K562 (cell line): ENCODE data around the gene NSRP1. TPM values are rescaled to one million over a fixed set of nuclear protein-coding genes. Genes with fewer than 3 reads are reported as not detected.

Experiments
- ATAC-seq: fragments of 200-7000 bp; cut with Tn5 transposase; 3 replicates; pipeline ENCODE4 v1.9.1; 2020; ENCODE audit warnings: moderate library complexity
- BruUV-seq: library from RNA; stranded (reverse); fragments of 400-500 nt; replicated peaks from 2 replicates; lab custom pipeline; 2021; lab: Mats Ljungman, UMichigan
- CTCF ChIA-PET: fragments of 300-600 bp; formaldehyde crosslinking; extraction: SDS; loops from one replicate; lab custom pipeline; 2021; ENCODE audit warnings: low intra/inter-chr PET ratio; lab: Yijun Ruan, JAX
- POLR2A ChIA-PET: fragments of 300-600, 350-650 bp; sonication (Branson Sonifier 250); formaldehyde crosslinking; extraction: SDS; loops from one replicate; lab custom pipeline; 2021; ENCODE audit warnings: antibody characterized with exemption, inconsistent platforms; lab: Yijun Ruan, JAX
- DNase-seq, 4 experiments: peaks; one replicate each; pipeline versions ENCODE4 v3.0.0 to v3.0.0-alpha.2; 2011 to 2018; ENCODE audit warnings: low spot score in 3 of 4, mixed read lengths in 3 of 4; ENCODE audit errors: extremely low read depth in 1 of 4
- FAIRE-seq: peaks from 2 replicates; lab custom pipeline; 2011; peaks lifted over from hg19 to GRCh38; lab: Jason Lieb, UNC
- H2AFZ ChIP-seq: 2 replicates; pipeline ENCODE4 v1.6.0; 2011; ENCODE audit warnings: low read depth, low read length, control low read depth, inconsistent platforms
- H3K27ac ChIP-seq: fragments of 200-600 bp; 3 replicates; pipeline ENCODE4 v1.8.0; 2011; ENCODE audit warnings: low read depth, mild to moderate bottlenecking, control low read depth, inconsistent platforms, low read length, moderate library complexity, mixed read lengths; ENCODE audit errors: extremely low read depth
- H3K27me3 ChIP-seq, 2 experiments: fragments of 300-600 bp in 1 of 2; 2 replicates in 1 of 2; 3 replicates in 1 of 2; pipeline versions ENCODE4 v1.6.0 to v1.8.0; 2011; ENCODE audit warnings: inconsistent platforms in 2 of 2, low read length in 2 of 2, mild to moderate bottlenecking in 1 of 2, mixed read lengths in 1 of 2, moderate library complexity in 1 of 2; ENCODE audit not compliant: control insufficient read depth in 2 of 2, insufficient read depth in 2 of 2
- H3K36me3 ChIP-seq: fragments of 300-600 bp; 3 replicates; pipeline ENCODE4 v1.8.0; 2011; ENCODE audit warnings: mild to moderate bottlenecking, low read length, inconsistent platforms; ENCODE audit not compliant: control insufficient read depth, insufficient read depth
- H3K4me1 ChIP-seq, 2 experiments: fragments of 200-600 bp in 1 of 2; replicated peaks in 1 of 2; 2 replicates in 1 of 2; 3 replicates in 1 of 2; pipeline versions ENCODE4 v1.5.1 to v1.8.0; 2011; ENCODE audit warnings: inconsistent platforms in 2 of 2, low read length in 2 of 2, mild to moderate bottlenecking in 1 of 2, mixed read lengths in 1 of 2, moderate library complexity in 1 of 2; ENCODE audit not compliant: control insufficient read depth in 2 of 2, insufficient read depth in 2 of 2
- H3K4me2 ChIP-seq: 2 replicates; pipeline ENCODE4 v1.6.1; 2011; ENCODE audit warnings: low read length, control low read depth, inconsistent platforms, mixed read lengths; ENCODE audit not compliant: insufficient read depth
- H3K4me3 ChIP-seq: fragments of 200-600 bp; sonication (generic), shearing (Covaris generic); 2 replicates; pipeline ENCODE4 v1.5.1; 2016; ENCODE audit warnings: control low read depth, inconsistent platforms
- H3K79me2 ChIP-seq: fragments of 200-600 bp; 3 replicates; pipeline ENCODE4 v1.8.0; 2011; ENCODE audit warnings: low read length, inconsistent platforms; ENCODE audit not compliant: control insufficient read depth, insufficient read depth
- H3K9ac ChIP-seq, 2 experiments: 2 replicates each; pipeline versions ENCODE4 v1.6.0 to v1.6.1; 2011; ENCODE audit warnings: low read depth in 2 of 2, low read length in 2 of 2, control low read depth in 1 of 2, inconsistent platforms in 1 of 2, mild to moderate bottlenecking in 1 of 2, mixed read lengths in 1 of 2; ENCODE audit not compliant: insufficient read depth in 1 of 2
- H3K9me1 ChIP-seq: one replicate; pipeline ENCODE4 v1.6.0; 2011; ENCODE audit warnings: inconsistent platforms, mild to moderate bottlenecking, low read length, moderate library complexity; ENCODE audit not compliant: control insufficient read depth, insufficient read depth
- H3K9me3 ChIP-seq: replicated peaks from 2 replicates; pipeline ENCODE4 v1.5.1; 2011; ENCODE audit warnings: low read depth, low read length, inconsistent platforms; ENCODE audit not compliant: control insufficient read depth, insufficient read depth
- H4K20me1 ChIP-seq: replicated peaks from 2 replicates; pipeline ENCODE4 v1.6.1; 2011; ENCODE audit warnings: low read length, inconsistent platforms, mixed read lengths; ENCODE audit not compliant: control insufficient read depth, insufficient read depth
- BRF1 ChIP-seq: IDR thresholded peaks from 3 replicates; pipeline ENCODE4 v1.6.1; 2011; ENCODE audit warnings: borderline replicate concordance, mild to moderate bottlenecking; ENCODE audit not compliant: insufficient read length; ENCODE audit errors: extremely low read depth
- CTCF ChIP-seq, 3 experiments: IDR thresholded peaks in 2 of 3; conservative IDR thresholded peaks in 1 of 3; 2 replicates each; pipeline ENCODE4 v1.5.1; 2011 to 2012; ENCODE audit warnings: low read length in 3 of 3, mild to moderate bottlenecking in 3 of 3, control low read depth in 2 of 3, improper control_type of control experiment in 1 of 3, inconsistent platforms in 1 of 3, low read depth in 1 of 3, mixed read lengths in 1 of 3, moderate library complexity in 1 of 3; ENCODE audit not compliant: insufficient read depth in 2 of 3
- FOSL1 ChIP-seq: fragments of 200-800 bp; sonication (Bioruptor generic); conservative IDR thresholded peaks from 2 replicates; pipeline ENCODE4 v1.6.1; 2016; ENCODE audit warnings: missing genetic modification characterization, missing compliant biosample characterization
- FOXJ3 ChIP-seq: sonication (generic); formaldehyde crosslinking; IDR thresholded peaks from 2 replicates; pipeline ENCODE4 v1.4.0; 2020; ENCODE audit warnings: mild to moderate bottlenecking, missing genetic modification reagents
- FOXK2 ChIP-seq, 2 experiments: fragments of 450-650 bp; IDR thresholded peaks in 1 of 2; conservative IDR thresholded peaks in 1 of 2; 2 replicates each; pipeline ENCODE4 v1.6.1; 2016; ENCODE audit warnings: low read depth in 2 of 2, mild to moderate bottlenecking in 1 of 2
- HMG20B ChIP-seq: fragments of 250-450 bp; sonication (Bioruptor Pico); IDR thresholded peaks from 2 replicates; pipeline ENCODE4 v1.5.0; 2021; ENCODE audit warnings: mild to moderate bottlenecking
- KDM1A ChIP-seq, 2 experiments: fragments of 450-650 bp; IDR thresholded peaks; 2 replicates each; pipeline ENCODE4 v1.6.1; 2016; ENCODE audit warnings: mild to moderate bottlenecking in 2 of 2
- KLF16 ChIP-seq: IDR thresholded peaks from 2 replicates; pipeline ENCODE4 v1.6.1; 2016; ENCODE audit warnings: antibody characterized with exemption
- L3MBTL2 ChIP-seq: fragments of 450-650 bp; IDR thresholded peaks from 2 replicates; pipeline ENCODE4 v1.6.1; 2016; ENCODE audit warnings: mild to moderate bottlenecking, moderate library complexity
- MAFF ChIP-seq: IDR thresholded peaks from 2 replicates; pipeline ENCODE4 v1.6.1; 2012; ENCODE audit warnings: low read length, improper control_type of control experiment
- MTA2 ChIP-seq: fragments of 450-650 bp; IDR thresholded peaks from 2 replicates; pipeline ENCODE4 v1.6.1; 2016; ENCODE audit warnings: low read depth
- NR1H2 ChIP-seq: sonication (generic); formaldehyde crosslinking; IDR thresholded peaks from 2 replicates; pipeline ENCODE4 v1.4.0; 2020; ENCODE audit warnings: mild to moderate bottlenecking, missing genetic modification reagents
- POLR2B ChIP-seq: fragments of 450-650 bp; IDR thresholded peaks from 2 replicates; pipeline ENCODE4 v1.6.1; 2018; ENCODE audit warnings: low read depth; ENCODE audit not compliant: partially characterized antibody
- RBM39 ChIP-seq: fragments of 200-400 bp; formaldehyde crosslinking; optimal IDR thresholded peaks from 2 replicates; pipeline ENCODE3; 2018; ENCODE audit warnings: low read depth, low read length
- SMARCA4 ChIP-seq: fragments of 450-650 bp; IDR thresholded peaks from 2 replicates; pipeline ENCODE4 v1.6.1; 2016
- SMARCE1 ChIP-seq: fragments of 450-650 bp; IDR thresholded peaks from 2 replicates; pipeline ENCODE4 v1.7.1; 2016; ENCODE audit warnings: mild to moderate bottlenecking
- WGBS: fragments of 100-300 bp; shearing (Covaris generic); methylation state at CpG from one replicate; pipeline ENCODE4 v1.1.6; 2016; ENCODE audit warnings: low coverage, mixed read lengths; ENCODE audit not compliant: insufficient coverage; ENCODE audit errors: missing lambda C conversion rate; 5-methylcytosine and 5-hydroxymethylcytosine counted together
- in situ Hi-C: fragments of 300-500 bp; cut with MboI; formaldehyde crosslinking; loops from 4 replicates; pipeline ENCODE4 v1.15.0; 2018; ENCODE audit warnings: inconsistent platforms, mixed read lengths
- intact Hi-C: fragments of 100-400 bp; cut with micrococcal nuclease; formaldehyde crosslinking; loops from 2 replicates; pipeline ENCODE4 v1.14.2; 2022
- polyA plus RNA-seq, 8 experiments: library from polyadenylated mRNA; depleted of rRNA in 4 of 8; stranded (reverse) in 5 of 8; unstranded in 3 of 8; fragments of >200 nt; fragmentation: Nextera tagmentation in 2 of 8; fragmentation: Illumina TruSeq in 1 of 8; extraction: Ambion mirVana in 2 of 8; extraction: Trizol in 1 of 8; gene quantifications; 2 replicates each; pipeline versions ENCODE4 v1.2.1 to v1.2.3, GENCODE V29; 2011 to 2014; ENCODE audit warnings: inconsistent platforms in 1 of 8, missing spikeins in 1 of 8
- total RNA-seq, 7 experiments: library from RNA; depleted of rRNA in 6 of 7; stranded (reverse); fragments of >200 nt in 6 of 7; fragmentation: Illumina TruSeq in 2 of 7; extraction: Trizol in 2 of 7; gene quantifications; 2 replicates each; pipeline versions ENCODE4 v1.2.1 to v1.2.3, GENCODE V29; 2011 to 2021; ENCODE audit warnings: low replicate concordance in 1 of 7
- TF ChIP-seq, protein P1 (sequence below): fragments of 450-650 bp; IDR thresholded peaks from 2 replicates; pipeline ENCODE4 v1.6.1; 2017; ENCODE audit warnings: antibody characterized with exemption, mild to moderate bottlenecking

NSRP1 gene
- total and polyA plus RNA-seq, 9 of the 15 experiments (the other 6 are each of a cell fraction or from before 2014, with no cell fraction given): 18.4 to 68.6 (median 32.7) TPM

DNA sequence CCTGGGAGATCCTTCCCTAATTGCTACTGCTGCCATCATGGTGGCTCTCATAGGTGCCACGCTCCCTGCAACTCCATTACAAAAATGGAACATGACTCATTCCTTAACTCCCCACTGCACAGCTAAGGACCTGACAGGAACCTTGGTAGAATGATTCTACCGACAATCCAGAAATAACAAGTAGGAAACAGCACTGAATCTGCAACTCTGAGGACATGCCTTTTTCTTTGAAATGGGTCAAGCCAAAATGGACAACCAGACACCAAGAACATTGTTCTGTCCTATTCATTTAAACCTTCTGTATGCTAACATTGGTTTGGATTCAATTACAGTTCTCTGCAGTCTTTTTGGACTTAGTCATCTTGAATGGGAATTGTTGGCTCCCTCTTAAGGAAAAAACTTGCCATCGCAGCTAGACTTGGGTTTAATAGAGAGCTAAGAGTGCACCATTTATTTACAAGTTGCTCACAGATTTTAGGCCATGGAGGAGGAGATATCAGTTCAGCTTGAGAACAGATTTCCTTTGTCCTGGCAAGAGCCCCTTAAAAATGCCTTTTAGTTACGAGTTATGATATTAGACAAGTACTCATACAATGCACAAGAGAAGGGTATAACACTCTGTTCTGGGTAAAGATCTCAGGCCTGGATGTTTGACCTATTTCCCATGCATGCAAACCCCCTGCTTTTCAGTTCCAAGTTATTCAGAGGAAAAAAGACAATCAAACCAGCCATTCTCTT lies 20.9 kb upstream of the NSRP1 start:
- Histone ChIP-seq H3K27me3 (peaks cover 2 to 11% of the 10 kb centered on the region in 2 experiments; a peak in 4 of 5 replicates), H4K20me1 (no peaks in the 10 kb centered on the region), H2AFZ (peak overlapping the region; percentile 85), H3K9ac (no peak overlapping the region), H3K4me3 (no peak overlapping the region), H3K36me3 (no peaks in the 10 kb centered on the region), H3K9me1 (no peaks in the 10 kb centered on the region), H3K79me2 (no peaks in the 10 kb centered on the region), H3K27ac (peak overlapping the region; percentile 58; the same call in 2 of the 3 replicates), H3K4me1 (peaks cover 0 to 9% of the 10 kb centered on the region in 2 experiments; a peak in 3 of 5 replicates), H3K9me3 (no peaks in the 10 kb centered on the region), H3K4me2 (peak overlapping the region; percentile 72)
- intact Hi-C loops (loop anchor here (1.0 kb wide), 1 partner anchor 164 kb away; no protein-coding TSS in a partner anchor), in situ Hi-C loops (no loop called here)
- BruUV-seq: no TSS peak
- peak; percentile 82 for ATAC-seq
- CTCF ChIA-PET: interaction anchor here (0.5 to 0.9 kb wide), 3 partner anchors 69 to 240 kb away, joined by 3 read pairs; no protein-coding TSS in a partner anchor
- peak; percentile 91 for FAIRE-seq
- 1% methylated on average over 4 of the region's 4 CpGs for WGBS
- DNase-seq: peak; percentile 17 to 67 (median 38)
- POLR2A ChIA-PET: interaction anchor here (1.0 to 1.6 kb wide), 2 partner anchors 9 to 233 kb away, joined by 5 to 8 read pairs; no protein-coding TSS in a partner anchor
- TF ChIP-seq KLF16 (peak; percentile 4; the same call in 1 of the 2 replicates), KDM1A (IDR thresholded peaks at IDR 0.05) (peak; percentile 49 to 55; a peak in 2 of 4 replicates), POLR2B (no peak), SMARCE1 (peak; percentile 25; the same call in 1 of the 2 replicates), SMARCA4 (peak; percentile 66), RBM39 (no peak), BRF1 (no peak), FOXJ3 (CRISPR knock-in tag) (no peak), FOSL1 (tag) (peak; percentile 92), CTCF (IDR thresholded peaks at IDR 0.05 in 2 of 3, conservative IDR thresholded peaks at IDR 0.05 in 1 of 3; ENCODE audit: insufficient read depth in 2 of 3, low read depth in 1 of 3, low read length in 3 of 3) (peak; percentile 30 to 73 (median 65); a peak in 5 of 6 replicates), FOXK2 (conservative IDR thresholded peaks at IDR 0.05 in 1 of 2, IDR thresholded peaks at IDR 0.05 in 1 of 2; ENCODE audit: low read depth in 2 of 2) (0 out of 4 replicates have a peak, but pooled peaks of 1 of the 2 experiments have one; percentile 4), MAFF (peak; percentile 25; the same call in 1 of the 2 replicates), L3MBTL2 (0 out of 2 replicates have a peak, but pooled peaks have one; percentile 19), HMG20B (CRISPR knock-in tag) (no peak), MTA2 (0 out of 2 replicates have a peak, but pooled peaks have one; percentile 23), NR1H2 (no peak)
- TF ChIP-seq, protein P1, sequence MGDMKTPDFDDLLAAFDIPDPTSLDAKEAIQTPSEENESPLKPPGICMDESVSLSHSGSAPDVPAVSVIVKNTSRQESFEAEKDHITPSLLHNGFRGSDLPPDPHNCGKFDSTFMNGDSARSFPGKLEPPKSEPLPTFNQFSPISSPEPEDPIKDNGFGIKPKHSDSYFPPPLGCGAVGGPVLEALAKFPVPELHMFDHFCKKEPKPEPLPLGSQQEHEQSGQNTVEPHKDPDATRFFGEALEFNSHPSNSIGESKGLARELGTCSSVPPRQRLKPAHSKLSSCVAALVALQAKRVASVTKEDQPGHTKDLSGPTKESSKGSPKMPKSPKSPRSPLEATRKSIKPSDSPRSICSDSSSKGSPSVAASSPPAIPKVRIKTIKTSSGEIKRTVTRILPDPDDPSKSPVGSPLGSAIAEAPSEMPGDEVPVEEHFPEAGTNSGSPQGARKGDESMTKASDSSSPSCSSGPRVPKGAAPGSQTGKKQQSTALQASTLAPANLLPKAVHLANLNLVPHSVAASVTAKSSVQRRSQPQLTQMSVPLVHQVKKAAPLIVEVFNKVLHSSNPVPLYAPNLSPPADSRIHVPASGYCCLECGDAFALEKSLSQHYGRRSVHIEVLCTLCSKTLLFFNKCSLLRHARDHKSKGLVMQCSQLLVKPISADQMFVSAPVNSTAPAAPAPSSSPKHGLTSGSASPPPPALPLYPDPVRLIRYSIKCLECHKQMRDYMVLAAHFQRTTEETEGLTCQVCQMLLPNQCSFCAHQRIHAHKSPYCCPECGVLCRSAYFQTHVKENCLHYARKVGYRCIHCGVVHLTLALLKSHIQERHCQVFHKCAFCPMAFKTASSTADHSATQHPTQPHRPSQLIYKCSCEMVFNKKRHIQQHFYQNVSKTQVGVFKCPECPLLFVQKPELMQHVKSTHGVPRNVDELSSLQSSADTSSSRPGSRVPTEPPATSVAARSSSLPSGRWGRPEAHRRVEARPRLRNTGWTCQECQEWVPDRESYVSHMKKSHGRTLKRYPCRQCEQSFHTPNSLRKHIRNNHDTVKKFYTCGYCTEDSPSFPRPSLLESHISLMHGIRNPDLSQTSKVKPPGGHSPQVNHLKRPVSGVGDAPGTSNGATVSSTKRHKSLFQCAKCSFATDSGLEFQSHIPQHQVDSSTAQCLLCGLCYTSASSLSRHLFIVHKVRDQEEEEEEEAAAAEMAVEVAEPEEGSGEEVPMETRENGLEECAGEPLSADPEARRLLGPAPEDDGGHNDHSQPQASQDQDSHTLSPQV: peak; percentile 31; the same call in 1 of the 2 replicates
